GM18498 (cell line): Measurements from ENCODE around the gene KIAA2012.

ENCODE experiments used
- ATAC-seq: cut with Tn5 transposase; IDR thresholded peaks from one replicate; pipeline ENCODE4 v1.9.1; 2021; ENCODE audit warnings: mild to moderate bottlenecking, moderate library complexity; ENCODE audit not compliant: unreplicated experiment

The KIAA2012 gene

DNA sequence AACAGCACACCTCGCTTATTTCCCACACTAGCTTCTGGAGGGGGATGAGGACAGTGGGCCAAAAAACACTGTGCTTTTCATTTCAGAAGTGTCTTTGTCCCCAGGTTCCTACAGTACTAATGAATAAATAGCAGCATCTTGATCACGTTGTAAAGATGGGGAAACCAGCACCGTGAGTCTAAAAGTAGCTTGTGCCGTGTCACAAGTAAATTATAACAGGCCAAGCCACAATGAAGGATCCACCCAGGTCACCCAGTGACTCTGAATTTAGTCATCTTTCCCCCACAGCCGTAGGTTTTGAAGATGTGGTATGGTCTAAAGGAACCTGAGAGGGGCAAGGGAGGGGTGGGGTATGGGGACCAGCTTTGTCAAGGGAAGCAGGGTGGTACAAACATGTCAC, 30.6 kb upstream of the KIAA2012 start:
- no peak for ATAC-seq

GRCh38 chr2:202043475-202043874, 29.6 kb upstream of the KIAA2012 start:
- no peak for ATAC-seq

DNA sequence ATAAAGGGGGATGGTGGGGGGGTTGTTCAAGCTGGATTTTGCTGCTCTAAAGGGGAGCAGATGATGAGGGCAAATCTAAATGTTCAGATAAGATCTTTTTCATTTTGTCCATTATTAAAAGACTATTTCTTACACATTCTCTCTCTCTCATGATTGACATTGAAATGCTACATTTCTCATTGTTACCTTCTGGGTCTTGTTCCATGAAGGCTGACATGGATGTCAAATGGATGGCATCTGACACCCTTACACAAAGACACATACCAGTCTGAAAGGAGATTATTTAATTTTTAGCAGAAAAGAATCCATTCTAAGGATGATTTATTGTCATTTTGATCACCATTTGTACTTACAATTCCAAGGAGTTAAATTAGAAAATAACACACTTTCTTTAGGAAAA, 28.3 kb upstream of the KIAA2012 start:
- no peak for ATAC-seq

GRCh38 chr2:202046572-202046971, 26.5 kb upstream of the KIAA2012 start:
- ATAC-seq, result no peak

- ATAC-seq, result no peak
Measured at GRCh38 chr2:202049092-202049728, 23.8 kb upstream of the KIAA2012 start.

DNA sequence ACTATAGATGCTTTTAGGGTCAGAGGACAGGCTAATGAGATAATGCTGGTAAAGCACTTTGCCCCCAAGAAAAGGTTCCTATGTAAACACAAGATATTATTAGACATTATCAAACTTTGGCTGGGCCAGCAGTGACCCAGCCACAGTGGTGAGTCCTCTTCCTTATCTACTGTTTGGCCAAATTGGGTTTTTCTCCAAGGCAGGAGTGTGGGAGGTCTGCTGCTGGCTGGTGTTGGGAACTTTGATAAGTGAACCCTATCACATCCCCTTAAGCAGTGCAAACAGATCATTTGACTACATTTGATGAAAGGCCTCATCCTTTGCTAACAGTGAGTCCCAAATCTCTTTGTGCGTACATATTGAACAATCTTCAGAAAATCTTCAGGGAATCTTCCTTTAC, 23.2 kb upstream of the KIAA2012 start:
- ATAC-seq, result no peak

GRCh38 chr2:202050652-202051051, 22.4 kb upstream of the KIAA2012 start:
- ATAC-seq, result no peak

GRCh38 chr2:202051499-202052161, 21.4 kb upstream of the KIAA2012 start:
- ATAC-seq, result no peak

DNA sequence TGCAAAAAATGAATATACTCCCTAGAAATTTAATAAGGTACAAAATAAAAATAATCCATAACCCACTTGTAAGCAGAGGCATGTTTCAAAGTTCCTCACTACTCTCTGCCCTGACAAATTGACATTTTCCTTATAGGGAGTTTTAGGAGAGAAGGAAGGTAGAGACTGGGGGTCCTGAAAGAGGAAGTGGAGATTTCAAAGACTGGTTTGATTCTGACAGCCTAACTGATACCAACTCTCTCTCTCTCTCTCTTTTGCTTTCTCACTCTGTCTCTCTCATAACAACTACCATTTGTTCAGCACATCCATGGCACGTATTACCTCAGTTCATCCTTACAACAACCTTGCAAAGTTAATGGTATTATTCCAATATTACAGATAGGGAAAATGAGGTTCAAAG, 20.8 kb upstream of the KIAA2012 start:
- ATAC-seq, result no peak

GRCh38 chr2:202054679-202055078, 18.4 kb upstream of the KIAA2012 start:
- ATAC-seq, result no peak

GRCh38 chr2:202056611-202057010, 16.4 kb upstream of the KIAA2012 start:
- no peak for ATAC-seq

DNA sequence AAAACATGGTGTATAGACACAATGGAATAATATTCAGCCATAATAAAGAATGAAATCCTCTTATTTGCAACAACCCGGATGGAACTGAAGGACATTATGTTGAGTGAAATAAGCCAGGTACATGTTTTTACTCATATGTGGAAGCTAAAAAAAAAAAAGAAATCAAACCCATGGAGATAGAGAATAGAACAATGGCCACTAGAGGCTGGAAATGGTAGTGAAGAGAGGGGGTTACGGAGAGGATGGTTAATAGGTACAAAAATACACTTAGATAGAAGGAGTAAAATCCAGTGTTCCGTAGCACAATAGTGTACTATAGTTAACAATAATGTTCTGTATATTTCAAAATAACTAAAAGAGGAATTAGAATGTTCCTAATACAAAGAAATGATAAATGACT, 12.8 kb upstream of the KIAA2012 start:
- ATAC-seq, result no peak

GRCh38 chr2:202061695-202062094, 11.4 kb upstream of the KIAA2012 start:
- ATAC-seq, result no peak

DNA sequence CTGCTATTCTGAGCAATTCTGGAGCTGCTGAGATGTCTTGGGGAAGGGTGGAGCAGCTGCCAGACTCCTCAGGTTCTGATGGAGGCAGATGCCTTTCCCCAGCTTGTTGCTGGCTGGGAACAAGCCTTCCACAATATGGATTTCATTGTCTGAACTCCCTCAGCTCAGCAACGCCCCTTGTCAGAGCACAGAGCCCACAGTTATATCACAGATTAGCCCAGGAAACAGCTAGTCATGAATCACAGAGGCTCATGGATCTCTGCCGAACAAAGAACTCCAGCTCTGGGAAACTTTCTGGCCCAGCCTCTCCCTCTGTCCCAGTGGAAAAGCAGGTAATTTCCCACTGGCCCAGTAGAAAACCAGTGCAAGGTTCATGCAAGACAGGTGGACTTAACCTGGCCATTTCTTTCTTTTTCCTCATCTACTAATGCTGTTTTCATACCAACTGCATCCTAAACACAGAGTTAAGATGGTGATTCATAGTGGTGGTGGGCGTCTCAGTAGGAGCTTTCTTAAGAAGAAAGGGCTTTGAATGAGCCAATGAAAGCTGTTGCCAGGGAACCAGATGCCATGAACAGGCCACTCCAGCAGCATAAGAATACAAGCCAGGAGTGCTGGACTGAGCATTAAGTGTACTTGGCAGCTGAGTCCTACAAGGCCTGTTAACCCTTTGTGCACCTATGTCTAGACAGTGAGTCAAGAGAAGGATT, 8.7 kb upstream of the KIAA2012 start:
- no peak for ATAC-seq

DNA sequence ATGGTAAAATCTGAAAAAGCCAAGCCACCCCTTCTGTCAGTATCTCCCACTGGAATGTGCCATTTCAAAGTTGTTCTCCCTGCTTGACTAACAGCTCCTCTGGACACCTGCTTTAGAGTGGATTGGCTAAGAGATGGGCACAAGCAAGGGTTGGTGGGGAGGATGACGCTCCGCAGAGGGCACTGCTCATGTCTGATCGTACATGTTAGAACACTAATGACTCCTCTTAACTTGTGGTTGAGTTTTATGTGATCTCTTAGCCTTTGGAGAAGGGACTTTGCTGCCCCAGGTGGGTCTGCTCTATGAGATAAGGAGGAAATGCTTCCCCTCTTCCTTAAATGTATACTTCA, 8.2 kb upstream of the KIAA2012 start:
- no peak for ATAC-seq

GRCh38 chr2:202065876-202066275, 7.2 kb upstream of the KIAA2012 start:
- no peak for ATAC-seq

DNA sequence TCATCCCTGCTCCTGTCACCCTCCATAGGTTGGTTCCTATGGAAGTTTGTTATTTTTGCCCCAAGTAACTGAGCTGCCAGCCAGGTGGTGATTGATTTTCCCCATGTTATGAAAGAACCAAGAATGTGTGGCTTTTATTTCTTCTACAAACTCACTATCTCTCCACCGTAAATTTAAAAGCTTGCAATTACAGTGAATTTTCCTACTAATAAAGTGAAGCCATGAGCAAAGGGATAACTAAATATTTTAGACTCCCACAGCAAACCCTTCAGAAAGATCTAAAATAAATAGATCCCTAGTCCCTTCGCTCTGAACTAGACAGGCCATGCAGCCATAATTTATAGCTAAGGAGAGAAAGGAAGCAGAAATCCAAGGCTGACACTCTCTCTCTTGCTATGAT, 6.2 kb upstream of the KIAA2012 start:
- no peak for ATAC-seq

DNA sequence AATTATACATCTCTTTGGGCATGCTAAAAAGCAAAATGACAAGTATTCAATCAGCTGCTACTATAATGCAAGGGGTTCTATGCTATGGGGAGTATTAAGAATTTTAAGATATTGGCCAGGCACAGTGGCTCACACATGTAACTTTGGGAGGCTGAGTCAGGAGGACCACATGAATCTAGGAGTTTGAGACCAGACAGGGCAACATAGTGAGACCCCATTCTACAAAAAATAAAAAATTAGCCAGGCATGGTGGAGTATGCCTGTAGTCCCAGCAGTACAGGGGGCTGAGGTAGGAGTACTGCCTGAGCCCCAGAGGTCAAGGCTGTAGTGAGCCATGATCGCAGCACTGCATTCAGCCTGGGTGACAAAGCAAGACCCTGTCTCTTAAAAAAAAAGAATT, 5.5 kb upstream of the KIAA2012 start:
- no peak for ATAC-seq

DNA sequence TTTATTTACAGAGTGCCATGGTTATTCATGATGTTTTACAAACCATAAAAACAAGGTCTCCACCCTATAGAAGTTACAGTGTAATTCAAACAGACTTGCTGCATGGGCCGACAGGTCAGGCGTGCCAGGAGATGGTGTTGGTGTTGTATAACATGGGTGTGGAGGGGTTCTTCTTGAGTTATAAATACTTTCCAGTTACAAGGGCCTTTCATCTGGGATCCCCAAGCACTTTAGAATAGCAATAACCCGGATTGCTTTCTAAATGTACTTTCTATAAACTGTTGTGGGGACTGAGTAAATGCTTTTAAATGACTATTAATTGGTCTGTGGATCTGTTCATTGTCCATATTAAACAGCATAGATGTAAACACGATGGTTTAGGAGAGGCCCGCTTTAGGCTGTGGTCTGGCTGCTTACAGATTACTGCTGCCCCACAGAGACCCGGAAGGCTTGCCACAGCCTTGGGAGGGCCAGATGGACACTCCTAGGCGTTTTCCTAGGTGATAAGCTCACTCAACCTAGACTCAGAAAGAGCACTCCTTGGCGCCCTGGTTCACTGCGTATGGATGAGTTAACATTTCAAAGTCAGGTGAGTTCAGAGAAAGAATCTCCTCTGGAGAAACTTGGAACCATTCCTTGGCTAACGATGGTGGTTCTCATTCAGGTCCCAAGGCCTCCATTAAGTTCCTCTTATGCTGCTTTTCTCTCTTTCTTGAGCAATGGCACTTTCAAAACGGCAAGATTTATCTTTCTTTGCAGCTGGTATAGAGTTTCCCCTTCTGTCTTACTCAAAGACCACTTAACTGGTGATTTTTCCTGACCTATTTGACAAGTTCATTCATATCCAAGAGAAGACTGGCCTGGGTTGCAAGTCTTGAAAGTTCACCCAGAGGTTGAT, 3.6 kb upstream of the KIAA2012 start:
- ATAC-seq, result no peak

- ATAC-seq, result no peak
Measured at GRCh38 chr2:202071107-202071506, 1.9 kb upstream of the KIAA2012 start.

- ATAC-seq, result no peak
Measured at GRCh38 chr2:202072226-202072625, 829 bp upstream of the KIAA2012 start.
